LoVo (cell line): ENCODE measurements around the gene UQCC5.
"Not testable (repeated sequence)": the region's sequence is repeated elsewhere in the genome, so short reads cannot be mapped to it uniquely, and the experiment has no call there.

Source experiments
- DNase-seq: peaks from one replicate; pipeline ENCODE4 v3.0.0-alpha.2; 2016; ENCODE audit warnings: low spot score

UQCC5 gene

GRCh38 chr3:52523386-52524257 lies 12.8 kb upstream of the UQCC5 start:
- DNase-seq = no peak

GRCh38 chr3:52524258-52524751 lies 12.1 kb upstream of the UQCC5 start:
- no peak for DNase-seq

GRCh38 chr3:52524752-52525679 lies 11.4 kb upstream of the UQCC5 start:
- no peak for DNase-seq

- DNase-seq = no peak
Observed at GRCh38 chr3:52525680-52526561, 10.5 kb upstream of the UQCC5 start.

- DNase-seq = not testable (repeated sequence)
Observed at GRCh38 chr3:52526671-52527038, 9.8 kb upstream of the UQCC5 start.

- DNase-seq = no peak
Observed at GRCh38 chr3:52527039-52527731, 9.2 kb upstream of the UQCC5 start.

- no peak for DNase-seq
Observed at GRCh38 chr3:52527732-52528585, 8.4 kb upstream of the UQCC5 start.

GRCh38 chr3:52528586-52529375 lies 7.6 kb upstream of the UQCC5 start:
- DNase-seq = no peak

- DNase-seq = no peak
Observed at GRCh38 chr3:52529376-52530333, 6.8 kb upstream of the UQCC5 start.

GRCh38 chr3:52530918-52531826 lies 5.2 kb upstream of the UQCC5 start:
- DNase-seq = no peak

GRCh38 chr3:52531860-52532516 lies 4.4 kb upstream of the UQCC5 start:
- DNase-seq = no peak

GRCh38 chr3:52532517-52532837 lies 3.9 kb upstream of the UQCC5 start:
- peak; percentile 9 for DNase-seq

GRCh38 chr3:52532838-52533622 lies 3.4 kb upstream of the UQCC5 start:
- peak; percentile 6 for DNase-seq

GRCh38 chr3:52533623-52534280 lies 2.7 kb upstream of the UQCC5 start, which contains the start of gene NT5DC2:
NT5DC2 (minus strand) TSS chr3:52533857; CDS start chr3:52533737, 120 bp downstream.
- peak; percentile 76 for DNase-seq
